Nephron progenitor cell (in vitro differentiated cells): ENCODE results near the gene RGS14.
A peak's percentile ranks its signal among the peaks of the same experiment; 100 is the strongest.

ENCODE experiments used
- DNase-seq: peaks from one replicate; pipeline ENCODE4 v3.0.0; 2021
- H3K27ac Mint-ChIP-seq: 2 replicates; pipeline ENCODE4 v1.8.0; 2021; ENCODE audit warnings: mild to moderate bottlenecking, moderate library complexity, mixed read lengths
- H3K27me3 Mint-ChIP-seq: 2 replicates; pipeline ENCODE4 v1.8.0; 2021; ENCODE audit warnings: mild to moderate bottlenecking, low read depth, mixed read lengths; ENCODE audit not compliant: poor library complexity
- H3K36me3 Mint-ChIP-seq: 2 replicates; pipeline ENCODE4 v1.8.0; 2021; ENCODE audit warnings: low read depth, mixed read lengths
- H3K4me1 Mint-ChIP-seq: 2 replicates; pipeline ENCODE4 v1.8.0; 2021; ENCODE audit warnings: mixed read lengths
- H3K4me3 Mint-ChIP-seq: 2 replicates; pipeline ENCODE4 v1.8.0; 2021; ENCODE audit warnings: mild to moderate bottlenecking, moderate library complexity, mixed read lengths
- H3K9me3 Mint-ChIP-seq: 2 replicates; pipeline ENCODE4 v1.8.0; 2021; ENCODE audit warnings: mild to moderate bottlenecking, moderate library complexity, mixed read lengths
- CTCF ChIP-seq: fragments of 200-600 bp; sonication (generic); IDR thresholded peaks from 2 replicates; pipeline ENCODE4 v1.5.0; 2021; ENCODE audit warnings: antibody characterized with exemption

The RGS14 gene

GRCh38 chr5:177351392-177352329 lies 6.1 kb upstream of the RGS14 start, which contains the start of gene LMAN2:
LMAN2 (minus strand) TSS chr5:177351668; CDS start chr5:177351647, 21 bp downstream.
- peaks cover 32% of the 10 kb centered on the region for H3K4me1 Mint-ChIP-seq
- H3K27me3 Mint-ChIP-seq, result peaks cover 35% of the 10 kb centered on the region
- DNase-seq, result peak; percentile 87
- TF ChIP-seq CTCF, result no peak
- peak within 1 kb of the TSS; percentile 98 for H3K4me3 Mint-ChIP-seq
- peak within 1 kb of the TSS; percentile 100 for H3K27ac Mint-ChIP-seq
- H3K9me3 Mint-ChIP-seq, result no peaks in the 10 kb centered on the region
- peaks cover 9% of the 10 kb centered on the region for H3K36me3 Mint-ChIP-seq

- H3K36me3 Mint-ChIP-seq, result no peaks in the 10 kb centered on the region
- no peak for DNase-seq
Observed at GRCh38 chr5:177353093-177353492, 4.6 kb upstream of the RGS14 start.

GRCh38 chr5:177354256-177354655 lies 3.5 kb upstream of the RGS14 start:
- Mint-ChIP-seq H3K4me3 (no peak overlapping the region), H3K36me3 (no peaks in the 10 kb centered on the region), H3K9me3 (no peaks in the 10 kb centered on the region), H3K4me1 (peaks cover 30% of the 10 kb centered on the region), H3K27me3 (peaks cover 46% of the 10 kb centered on the region), H3K27ac (no peak overlapping the region)
- TF ChIP-seq CTCF, result no peak
- DNase-seq, result no peak

More at GRCh38 chr5:177353093-177353492, 4.6 kb upstream of the RGS14 start:
- peaks cover 35% of the 10 kb centered on the region for H3K4me1 Mint-ChIP-seq
- no peak overlapping the region for H3K27ac Mint-ChIP-seq
- peaks cover 44% of the 10 kb centered on the region for H3K27me3 Mint-ChIP-seq
- no peaks in the 10 kb centered on the region for H3K9me3 Mint-ChIP-seq
- TF ChIP-seq CTCF, result no peak
- peak overlapping the region; percentile 54 for H3K4me3 Mint-ChIP-seq

- no peaks in the 10 kb centered on the region for H3K36me3 Mint-ChIP-seq
- H3K4me1 Mint-ChIP-seq, result peaks cover 26% of the 10 kb centered on the region
- H3K27me3 Mint-ChIP-seq, result peaks cover 50% of the 10 kb centered on the region
- TF ChIP-seq CTCF, result no peak
- H3K27ac Mint-ChIP-seq, result no peak overlapping the region
- H3K9me3 Mint-ChIP-seq, result no peaks in the 10 kb centered on the region
- no peak overlapping the region for H3K4me3 Mint-ChIP-seq
- no peak for DNase-seq
Observed at GRCh38 chr5:177354711-177355110, 3.0 kb upstream of the RGS14 start.

GRCh38 chr5:177355162-177355867 lies 2.4 kb upstream of the RGS14 start:
- no peak overlapping the region for H3K4me3 Mint-ChIP-seq
- H3K36me3 Mint-ChIP-seq, result no peaks in the 10 kb centered on the region
- no peak for TF ChIP-seq CTCF
- H3K9me3 Mint-ChIP-seq, result no peaks in the 10 kb centered on the region
- H3K27me3 Mint-ChIP-seq, result peaks cover 52% of the 10 kb centered on the region
- no peak overlapping the region for H3K27ac Mint-ChIP-seq
- peaks cover 20% of the 10 kb centered on the region for H3K4me1 Mint-ChIP-seq
- no peak for DNase-seq
